ENCODE results near the gene ATAD1. TPM values are rescaled to one million over a fixed set of nuclear protein-coding genes. Genes with fewer than 3 reads are reported as not detected.

ATAD1 gene
- total and polyA plus RNA-seq, 2 donors: 22.1 to 33.5 TPM

DNA sequence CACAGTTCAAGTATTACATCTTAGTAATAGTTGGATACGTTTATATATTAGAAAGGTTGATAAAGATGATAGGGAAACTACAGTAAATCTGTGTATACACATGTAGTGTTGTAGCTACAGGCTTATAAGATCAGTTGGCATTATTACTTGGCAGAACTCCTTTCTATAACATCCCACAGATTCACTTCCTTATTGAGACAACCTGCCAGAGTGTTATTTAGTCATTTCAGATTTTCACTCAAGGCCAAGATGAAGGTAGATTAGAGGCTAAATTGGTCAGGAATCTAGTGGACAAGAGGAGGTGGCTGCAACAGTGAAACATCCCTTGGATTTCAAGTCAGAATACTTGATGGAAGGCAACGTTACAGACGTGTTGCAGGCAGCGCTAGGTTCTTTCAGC is 95.3 kb downstream of the ATAD1 start:
- Histone ChIP-seq H3K27me3 (ENCODE audit: control insufficient read depth in 2 of 2, insufficient read depth in 1 of 2, low read length in 1 of 2) (no peaks in the 10 kb centered on the region), H3K27ac (ENCODE audit: low read depth in 1 of 2, low read length in 1 of 2) (no peak overlapping the region), H3K36me3 (ENCODE audit: control insufficient read depth in 2 of 2, insufficient read depth in 2 of 2, low read length in 1 of 2) (no peaks in the 10 kb centered on the region), H3K9me3 (ENCODE audit: control insufficient read depth in 2 of 2, insufficient read depth in 1 of 2, low read length in 1 of 2) (no peaks in the 10 kb centered on the region), H3K4me1 (ENCODE audit: control insufficient read depth in 2 of 2, insufficient read depth in 2 of 2, low read length in 2 of 2) (no peaks in the 10 kb centered on the region), H3K4me3 (ENCODE audit: low read length in 2 of 2) (no peak overlapping the region)
- DNase-seq (ENCODE audit: low read depth in 6 of 9, low spot score in 9 of 9): no peak
- 73% methylated on average over 4 of the region's 4 CpGs for WGBS

DNA sequence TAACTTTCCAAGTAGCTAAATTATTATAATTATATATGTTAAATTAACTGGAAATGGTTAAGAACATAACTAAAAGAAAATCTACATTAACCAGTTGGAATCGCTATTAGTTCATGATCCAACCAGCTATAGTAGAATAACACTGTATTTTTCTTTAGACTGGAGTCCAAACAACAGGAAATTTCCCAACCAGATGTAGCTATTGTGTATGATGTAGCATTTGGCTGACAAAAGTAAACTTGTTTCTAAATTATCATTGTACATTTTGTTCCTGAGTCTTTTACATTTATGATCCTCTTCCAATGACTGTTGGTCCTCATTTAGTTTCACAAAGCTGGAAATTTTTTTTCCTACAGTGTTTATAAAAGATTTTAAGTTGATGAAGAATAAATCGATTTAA is 96.2 kb downstream of the ATAD1 start:
- Histone ChIP-seq H3K36me3 (ENCODE audit: control insufficient read depth in 2 of 2, insufficient read depth in 2 of 2, low read length in 1 of 2) (no peaks in the 10 kb centered on the region), H3K27ac (ENCODE audit: low read depth in 1 of 2, low read length in 1 of 2) (no peak overlapping the region), H3K4me1 (ENCODE audit: control insufficient read depth in 2 of 2, insufficient read depth in 2 of 2, low read length in 2 of 2) (no peaks in the 10 kb centered on the region), H3K9me3 (ENCODE audit: control insufficient read depth in 2 of 2, insufficient read depth in 1 of 2, low read length in 1 of 2) (no peaks in the 10 kb centered on the region), H3K27me3 (ENCODE audit: control insufficient read depth in 2 of 2, insufficient read depth in 1 of 2, low read length in 1 of 2) (no peaks in the 10 kb centered on the region), H3K4me3 (ENCODE audit: low read length in 2 of 2) (no peak overlapping the region)
- WGBS: 99% methylated on average over 2 of the region's 2 CpGs
- DNase-seq (ENCODE audit: low read depth in 6 of 9, low spot score in 9 of 9): no peak

GRCh38 chr10:87720665-87721064 is 97.4 kb downstream of the ATAD1 start:
- H3K27ac ChIP-seq (ENCODE audit: low read depth in 1 of 2, low read length in 1 of 2): no peak overlapping the region
- H3K4me3 ChIP-seq (ENCODE audit: low read length in 2 of 2): no peak overlapping the region
- no peaks in the 10 kb centered on the region for H3K36me3 ChIP-seq (ENCODE audit: control insufficient read depth in 2 of 2, insufficient read depth in 2 of 2, low read length in 1 of 2)
- no peaks in the 10 kb centered on the region for H3K27me3 ChIP-seq (ENCODE audit: control insufficient read depth in 2 of 2, insufficient read depth in 1 of 2, low read length in 1 of 2)
- no peak for DNase-seq (ENCODE audit: low read depth in 6 of 9, low spot score in 9 of 9)
- H3K4me1 ChIP-seq (ENCODE audit: control insufficient read depth in 2 of 2, insufficient read depth in 2 of 2, low read length in 2 of 2): no peaks in the 10 kb centered on the region
- 97% methylated on average over 1 of the region's 1 CpG for WGBS
- no peaks in the 10 kb centered on the region for H3K9me3 ChIP-seq (ENCODE audit: control insufficient read depth in 2 of 2, insufficient read depth in 1 of 2, low read length in 1 of 2)

GRCh38 chr10:87716348-87716670 is 101.7 kb downstream of the ATAD1 start:
- H3K27me3 ChIP-seq (ENCODE audit: control insufficient read depth in 2 of 2, insufficient read depth in 1 of 2, low read length in 1 of 2): no peaks in the 10 kb centered on the region
- no peaks in the 10 kb centered on the region for H3K36me3 ChIP-seq (ENCODE audit: control insufficient read depth in 2 of 2, insufficient read depth in 2 of 2, low read length in 1 of 2)
- 57% methylated on average over 4 of the region's 4 CpGs for WGBS
- no peak overlapping the region for H3K4me3 ChIP-seq (ENCODE audit: low read length in 2 of 2)
- no peaks in the 10 kb centered on the region for H3K4me1 ChIP-seq (ENCODE audit: control insufficient read depth in 2 of 2, insufficient read depth in 2 of 2, low read length in 2 of 2)
- DNase-seq (ENCODE audit: low read depth in 6 of 9, low spot score in 9 of 9): no peak
- H3K27ac ChIP-seq (ENCODE audit: low read depth in 1 of 2, low read length in 1 of 2): no peak overlapping the region
- no peaks in the 10 kb centered on the region for H3K9me3 ChIP-seq (ENCODE audit: control insufficient read depth in 2 of 2, insufficient read depth in 1 of 2, low read length in 1 of 2)

DNA sequence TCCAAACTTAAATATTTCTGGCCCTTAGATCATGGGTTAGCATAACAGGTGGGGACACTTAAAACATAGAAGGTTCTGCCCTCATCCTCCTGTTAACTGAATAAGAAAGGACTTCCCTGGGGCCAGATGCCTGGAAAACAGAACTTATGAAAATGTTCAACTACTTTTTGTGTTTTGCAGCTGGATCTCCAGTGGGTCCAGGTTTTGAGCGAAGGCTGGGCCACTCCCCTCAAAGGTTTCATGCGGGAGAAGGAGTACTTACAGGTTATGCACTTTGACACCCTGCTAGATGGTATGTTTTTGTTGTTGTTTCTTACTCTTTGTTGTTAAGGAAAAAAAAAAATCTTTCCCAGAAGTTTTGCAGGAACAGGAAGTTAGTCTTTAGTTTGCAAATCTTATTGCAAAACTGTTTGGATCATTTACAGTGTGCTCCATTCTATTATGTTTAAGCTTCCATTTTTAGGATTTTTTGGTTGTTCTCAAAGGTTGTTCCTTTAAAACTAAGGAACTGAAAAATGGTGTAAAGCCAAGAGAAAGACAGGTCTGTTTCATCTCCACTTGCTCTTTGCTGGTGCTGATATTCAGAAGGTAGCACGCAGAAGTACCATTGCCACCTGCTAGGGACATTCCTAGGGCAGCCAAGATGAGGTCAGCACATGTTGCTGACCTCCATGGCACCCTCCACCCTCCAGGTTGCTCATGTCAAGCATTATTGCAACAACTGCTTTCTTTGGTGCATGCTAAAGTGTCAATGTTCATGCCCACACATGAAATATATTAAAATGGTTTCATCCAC is 102.3 kb downstream of the ATAD1 start:
- no peaks in the 10 kb centered on the region for H3K4me1 ChIP-seq (ENCODE audit: control insufficient read depth in 2 of 2, insufficient read depth in 2 of 2, low read length in 2 of 2)
- 97% methylated on average over 3 of the region's 3 CpGs for WGBS
- no peaks in the 10 kb centered on the region for H3K36me3 ChIP-seq (ENCODE audit: control insufficient read depth in 2 of 2, insufficient read depth in 2 of 2, low read length in 1 of 2)
- H3K27me3 ChIP-seq (ENCODE audit: control insufficient read depth in 2 of 2, insufficient read depth in 1 of 2, low read length in 1 of 2): no peaks in the 10 kb centered on the region
- no peak for DNase-seq (ENCODE audit: low read depth in 6 of 9, low spot score in 9 of 9)
- H3K4me3 ChIP-seq (ENCODE audit: low read length in 2 of 2): no peak overlapping the region
- no peak overlapping the region for H3K27ac ChIP-seq (ENCODE audit: low read depth in 1 of 2, low read length in 1 of 2)
- no peaks in the 10 kb centered on the region for H3K9me3 ChIP-seq (ENCODE audit: control insufficient read depth in 2 of 2, insufficient read depth in 1 of 2, low read length in 1 of 2)

- H3K36me3 ChIP-seq (ENCODE audit: control insufficient read depth in 2 of 2, insufficient read depth in 2 of 2, low read length in 1 of 2): no peaks in the 10 kb centered on the region
- no peaks in the 10 kb centered on the region for H3K9me3 ChIP-seq (ENCODE audit: control insufficient read depth in 2 of 2, insufficient read depth in 1 of 2, low read length in 1 of 2)
- over 99% methylated on average over 3 of the region's 3 CpGs for WGBS
- H3K27me3 ChIP-seq (ENCODE audit: control insufficient read depth in 2 of 2, insufficient read depth in 1 of 2, low read length in 1 of 2): no peaks in the 10 kb centered on the region
- H3K4me1 ChIP-seq (ENCODE audit: control insufficient read depth in 2 of 2, insufficient read depth in 2 of 2, low read length in 2 of 2): no peaks in the 10 kb centered on the region
- H3K27ac ChIP-seq (ENCODE audit: low read depth in 1 of 2, low read length in 1 of 2): no peak overlapping the region
- no peak for DNase-seq (ENCODE audit: low read depth in 6 of 9, low spot score in 9 of 9)
- H3K4me3 ChIP-seq (ENCODE audit: low read length in 2 of 2): no peak overlapping the region
These were observed 104.3 kb downstream of the ATAD1 start for GRCh38 chr10:87713707-87714106.

DNA sequence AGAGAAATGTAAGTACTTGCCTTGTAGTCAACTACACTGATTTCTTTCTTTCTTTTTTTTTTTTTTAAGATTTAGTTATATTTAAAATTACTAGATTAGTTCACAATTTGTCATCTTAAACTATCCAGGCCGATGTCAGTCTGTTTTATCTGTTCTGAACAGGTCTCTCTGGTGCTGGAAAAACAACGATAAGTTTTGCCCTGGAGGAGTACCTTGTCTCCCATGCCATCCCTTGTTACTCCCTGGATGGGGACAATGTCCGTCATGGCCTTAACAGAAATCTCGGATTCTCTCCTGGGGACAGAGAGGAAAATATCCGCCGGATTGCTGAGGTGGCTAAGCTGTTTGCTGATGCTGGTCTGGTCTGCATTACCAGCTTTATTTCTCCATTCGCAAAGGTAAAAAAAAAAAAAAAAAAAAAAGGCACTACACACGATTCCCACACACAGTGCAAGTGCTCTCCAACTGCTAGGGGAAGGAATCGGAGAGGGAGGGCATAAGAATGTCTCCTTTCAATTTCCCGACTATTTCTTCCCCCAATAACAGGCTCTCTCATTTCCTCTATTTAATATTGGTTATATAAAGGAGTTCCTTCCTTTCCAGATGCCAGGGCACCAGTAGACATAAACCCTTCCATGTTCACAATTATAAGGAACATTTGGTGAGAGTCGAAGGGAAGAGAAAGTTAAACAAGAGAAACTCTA is 105.0 kb downstream of the ATAD1 start:
- no peak for DNase-seq (ENCODE audit: low read depth in 6 of 9, low spot score in 9 of 9)
- no peaks in the 10 kb centered on the region for H3K36me3 ChIP-seq (ENCODE audit: control insufficient read depth in 2 of 2, insufficient read depth in 2 of 2, low read length in 1 of 2)
- H3K4me3 ChIP-seq (ENCODE audit: low read length in 2 of 2): no peak overlapping the region
- WGBS: 92% methylated on average over 11 of the region's 11 CpGs
- no peak overlapping the region for H3K27ac ChIP-seq (ENCODE audit: low read depth in 1 of 2, low read length in 1 of 2)
- H3K9me3 ChIP-seq (ENCODE audit: control insufficient read depth in 2 of 2, insufficient read depth in 1 of 2, low read length in 1 of 2): no peaks in the 10 kb centered on the region
- no peaks in the 10 kb centered on the region for H3K4me1 ChIP-seq (ENCODE audit: control insufficient read depth in 2 of 2, insufficient read depth in 2 of 2, low read length in 2 of 2)
- no peaks in the 10 kb centered on the region for H3K27me3 ChIP-seq (ENCODE audit: control insufficient read depth in 2 of 2, insufficient read depth in 1 of 2, low read length in 1 of 2)

GRCh38 chr10:87707254-87707653 is 110.8 kb downstream of the ATAD1 start:
- Histone ChIP-seq H3K27me3 (ENCODE audit: control insufficient read depth in 2 of 2, insufficient read depth in 1 of 2, low read length in 1 of 2) (no peaks in the 10 kb centered on the region), H3K27ac (ENCODE audit: low read depth in 1 of 2, low read length in 1 of 2) (no peak overlapping the region), H3K9me3 (ENCODE audit: control insufficient read depth in 2 of 2, insufficient read depth in 1 of 2, low read length in 1 of 2) (no peaks in the 10 kb centered on the region), H3K36me3 (ENCODE audit: control insufficient read depth in 2 of 2, insufficient read depth in 2 of 2, low read length in 1 of 2) (no peaks in the 10 kb centered on the region), H3K4me3 (ENCODE audit: low read length in 2 of 2) (no peak overlapping the region), H3K4me1 (ENCODE audit: control insufficient read depth in 2 of 2, insufficient read depth in 2 of 2, low read length in 2 of 2) (no peaks in the 10 kb centered on the region)
- 98% methylated on average over 4 of the region's 4 CpGs for WGBS
- DNase-seq (ENCODE audit: low read depth in 6 of 9, low spot score in 9 of 9): no peak

DNA sequence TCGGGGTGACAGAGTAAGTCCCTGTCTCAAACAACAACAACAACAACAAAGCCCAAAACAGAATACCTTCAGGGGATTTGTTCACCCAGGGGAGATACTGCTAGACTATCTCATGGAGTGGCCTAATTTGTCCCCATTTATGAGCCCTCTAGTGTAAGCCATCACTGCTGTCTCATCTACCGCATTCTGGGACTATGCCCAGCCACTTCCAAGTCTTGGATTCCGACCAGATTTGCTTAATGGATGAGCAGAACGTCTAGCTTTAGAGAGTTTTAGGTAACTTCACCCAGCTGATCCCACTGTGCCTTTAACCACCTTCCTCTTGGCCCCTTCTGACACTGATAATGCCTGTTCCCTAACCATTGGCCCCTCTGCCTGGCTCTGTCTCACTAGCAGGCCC is 111.3 kb downstream of the ATAD1 start:
- no peaks in the 10 kb centered on the region for H3K4me1 ChIP-seq (ENCODE audit: control insufficient read depth in 2 of 2, insufficient read depth in 2 of 2, low read length in 2 of 2)
- no peaks in the 10 kb centered on the region for H3K27me3 ChIP-seq (ENCODE audit: control insufficient read depth in 2 of 2, insufficient read depth in 1 of 2, low read length in 1 of 2)
- WGBS: 93% methylated on average over 4 of the region's 4 CpGs
- no peaks in the 10 kb centered on the region for H3K36me3 ChIP-seq (ENCODE audit: control insufficient read depth in 2 of 2, insufficient read depth in 2 of 2, low read length in 1 of 2)
- H3K9me3 ChIP-seq (ENCODE audit: control insufficient read depth in 2 of 2, insufficient read depth in 1 of 2, low read length in 1 of 2): no peaks in the 10 kb centered on the region
- H3K27ac ChIP-seq (ENCODE audit: low read depth in 1 of 2, low read length in 1 of 2): no peak overlapping the region
- H3K4me3 ChIP-seq (ENCODE audit: low read length in 2 of 2): no peak overlapping the region
- no peak for DNase-seq (ENCODE audit: low read depth in 6 of 9, low spot score in 9 of 9)

All from thymus (tissue), 11 donors.